Panc1 (cell line): ENCODE data around the gene LHX4. TPM values are rescaled to one million over a fixed set of nuclear protein-coding genes. Genes with fewer than 3 reads are reported as not detected.

Experiments
- ATAC-seq: fragments of 200-7000 bp; cut with Tn5 transposase; 2 replicates; pipeline ENCODE4 v1.9.1; 2020; ENCODE audit warnings: mild to moderate bottlenecking, moderate library complexity
- BruUV-seq: library from RNA; stranded (reverse); fragments of 400-500 nt; replicated peaks from 2 replicates; lab custom pipeline; 2021; lab: Mats Ljungman, UMichigan
- CTCF ChIA-PET: fragments of 300-600 bp; sonication (Branson Sonifier 250); formaldehyde crosslinking; loops from one replicate; lab custom pipeline; 2022; ENCODE audit warnings: antibody characterized with exemption; lab: Charles Lee
- POLR2A ChIA-PET: fragments of 300-600 bp; sonication (Branson Sonifier 250); formaldehyde crosslinking; loops from one replicate; lab custom pipeline; 2022; ENCODE audit warnings: antibody characterized with exemption; lab: Charles Lee
- DNase-seq: peaks from one replicate; pipeline ENCODE4 v3.0.0-alpha.2; 2010; ENCODE audit warnings: low read depth, low spot score
- H3K27ac ChIP-seq: 2 replicates; pipeline ENCODE4 v1.5.1; 2011; ENCODE audit warnings: mild to moderate bottlenecking, low read length, inconsistent platforms
- H3K27me3 ChIP-seq: fragments of 200-500 bp; sonication (Bioruptor generic); 2 replicates; pipeline ENCODE4 v1.6.0; 2014; ENCODE audit warnings: low read length, inconsistent platforms; ENCODE audit not compliant: control insufficient read depth, insufficient read depth
- H3K36me3 ChIP-seq: fragments of 200-500 bp; sonication (Bioruptor generic); 2 replicates; pipeline ENCODE4 v1.5.1; 2014; ENCODE audit warnings: inconsistent platforms, mild to moderate bottlenecking, low read length, moderate library complexity; ENCODE audit not compliant: control insufficient read depth, insufficient read depth
- H3K4me1 ChIP-seq: 2 replicates; pipeline ENCODE4 v1.5.1; 2011; ENCODE audit warnings: inconsistent platforms, mild to moderate bottlenecking, low read length, moderate library complexity; ENCODE audit not compliant: control insufficient read depth, insufficient read depth
- H3K4me3 ChIP-seq, 2 experiments: 2 replicates each; pipeline ENCODE4 v1.5.1; 2011 to 2012; ENCODE audit warnings: low read depth in 2 of 2, low read length in 2 of 2, mild to moderate bottlenecking in 2 of 2, inconsistent platforms in 1 of 2, moderate library complexity in 1 of 2
- H3K9me3 ChIP-seq: fragments of 200-500 bp; sonication (Bioruptor generic); 2 replicates; pipeline ENCODE4 v1.5.1; 2014; ENCODE audit warnings: low read depth, mild to moderate bottlenecking, inconsistent platforms, low read length, moderate library complexity; ENCODE audit not compliant: control insufficient read depth, insufficient read depth
- CTCF ChIP-seq: fragments of 450-650 bp; IDR thresholded peaks from 2 replicates; pipeline ENCODE4 v1.5.1; 2017; ENCODE audit warnings: mild to moderate bottlenecking
- POLR2AphosphoS5 ChIP-seq: IDR thresholded peaks from 2 replicates; pipeline ENCODE4 v1.6.1; 2012; ENCODE audit warnings: mild to moderate bottlenecking, low read depth, low read length, moderate library complexity
- REST ChIP-seq, 2 experiments: IDR thresholded peaks; 2 replicates each; pipeline ENCODE4 v1.6.1; 2011 to 2012; ENCODE audit warnings: low read depth in 2 of 2, control low read depth in 1 of 2, low read length in 1 of 2, mild to moderate bottlenecking in 1 of 2, moderate library complexity in 1 of 2; ENCODE audit not compliant: insufficient read depth in 1 of 2
- SIN3A ChIP-seq: IDR thresholded peaks from 2 replicates; pipeline ENCODE4 v1.6.1; 2012; ENCODE audit warnings: low read depth, mild to moderate bottlenecking, low read length, moderate library complexity, borderline replicate concordance; ENCODE audit not compliant: insufficient read depth
- TCF7L2 ChIP-seq: IDR thresholded peaks from 2 replicates; pipeline ENCODE4 v1.6.1; 2011; ENCODE audit warnings: mild to moderate bottlenecking, low read depth, low read length, inconsistent platforms
- in situ Hi-C: cut with HindIII; loops from 2 replicates; pipeline ENCODE4 v1.10.0; 2016; ENCODE audit warnings: low sequenced_read_pairs, low pct_unique_long_range_greater_than_20kb
- intact Hi-C: fragments of 100-400 bp; cut with micrococcal nuclease; formaldehyde crosslinking; loops from one replicate; pipeline ENCODE4 v1.10.0; 2022; ENCODE audit not compliant: unreplicated experiment
- total RNA-seq: library from RNA; stranded (reverse); gene quantifications from one replicate; pipeline ENCODE4 v1.2.1, GENCODE V29; 2021; ENCODE audit not compliant: unreplicated experiment

Gene LHX4
- total RNA-seq, 1 experiment from 2014 or later = 0.72 TPM

- DNase-seq (no peak), ATAC-seq (no peak)
- Histone ChIP-seq H3K4me3 (no peak overlapping the region), H3K36me3 (no peaks in the 10 kb centered on the region), H3K27ac (no peak overlapping the region), H3K4me1 (no peaks in the 10 kb centered on the region), H3K9me3 (no peaks in the 10 kb centered on the region), H3K27me3 (no peaks in the 10 kb centered on the region)
- intact Hi-C loops = no loop called here
- in situ Hi-C loops = no loop called here
- no peak for TF ChIP-seq SIN3A
- no peak for TF ChIP-seq TCF7L2
- TF ChIP-seq POLR2AphosphoS5 = no peak
- no peak for TF ChIP-seq CTCF
- no peak for TF ChIP-seq REST (IDR thresholded peaks at IDR 0.05; ENCODE audit: insufficient read depth in 1 of 2, low read depth in 2 of 2, low read length in 1 of 2)
- ChIA-PET POLR2A (no interaction called here), CTCF (interaction anchor here (0.5 kb wide), 1 partner anchor 302 kb away, joined by 5 read pairs; no protein-coding TSS in a partner anchor)
- BruUV-seq = no TSS peak
Observed at GRCh38 chr1:180247580-180247979, 17.5 kb downstream of the LHX4 start.

- DNase-seq = no peak
- Histone ChIP-seq H3K27me3 (no peaks in the 10 kb centered on the region), H3K9me3 (no peaks in the 10 kb centered on the region), H3K27ac (no peak overlapping the region), H3K36me3 (no peaks in the 10 kb centered on the region), H3K4me3 (no peak overlapping the region), H3K4me1 (no peaks in the 10 kb centered on the region)
- intact Hi-C loops (no loop called here), in situ Hi-C loops (no loop called here)
- POLR2A ChIA-PET = no interaction called here
- BruUV-seq = no TSS peak
- TF ChIP-seq SIN3A = no peak
- no peak for TF ChIP-seq CTCF
- TF ChIP-seq POLR2AphosphoS5 = no peak
- TF ChIP-seq REST (IDR thresholded peaks at IDR 0.05; ENCODE audit: insufficient read depth in 1 of 2, low read depth in 2 of 2, low read length in 1 of 2) = no peak
- TF ChIP-seq TCF7L2 = no peak
- CTCF ChIA-PET = no interaction called here
- ATAC-seq = no peak
Observed at GRCh38 chr1:180248176-180248575, 18.1 kb downstream of the LHX4 start.
